ENCODE results near the gene SH2B3.

The SH2B3 gene

GRCh38 chr12:111437816-111438454 lies 32.2 kb downstream of the SH2B3 start:
- no peaks in the 10 kb centered on the region for H3K27me3 ChIP-seq (ENCODE audit: control insufficient read depth, insufficient read depth, low read length)
- no peak overlapping the region for H3K4me3 ChIP-seq (ENCODE audit: low read length)
- H3K36me3 ChIP-seq (ENCODE audit: control insufficient read depth, insufficient read depth, low read length), result no peaks in the 10 kb centered on the region
- H3K9ac ChIP-seq (ENCODE audit: low read length), result no peak overlapping the region
- H3K9me3 ChIP-seq (ENCODE audit: control insufficient read depth, low read length), result no peaks in the 10 kb centered on the region
- H3K4me1 ChIP-seq (ENCODE audit: control insufficient read depth, insufficient read depth, low read length), result peaks cover 23% of the 10 kb centered on the region

- no peak overlapping the region for H3K9ac ChIP-seq (ENCODE audit: low read length)
- H3K4me3 ChIP-seq (ENCODE audit: low read length), result no peak overlapping the region
Observed at GRCh38 chr12:111438481-111438880, 32.8 kb downstream of the SH2B3 start.

DNA sequence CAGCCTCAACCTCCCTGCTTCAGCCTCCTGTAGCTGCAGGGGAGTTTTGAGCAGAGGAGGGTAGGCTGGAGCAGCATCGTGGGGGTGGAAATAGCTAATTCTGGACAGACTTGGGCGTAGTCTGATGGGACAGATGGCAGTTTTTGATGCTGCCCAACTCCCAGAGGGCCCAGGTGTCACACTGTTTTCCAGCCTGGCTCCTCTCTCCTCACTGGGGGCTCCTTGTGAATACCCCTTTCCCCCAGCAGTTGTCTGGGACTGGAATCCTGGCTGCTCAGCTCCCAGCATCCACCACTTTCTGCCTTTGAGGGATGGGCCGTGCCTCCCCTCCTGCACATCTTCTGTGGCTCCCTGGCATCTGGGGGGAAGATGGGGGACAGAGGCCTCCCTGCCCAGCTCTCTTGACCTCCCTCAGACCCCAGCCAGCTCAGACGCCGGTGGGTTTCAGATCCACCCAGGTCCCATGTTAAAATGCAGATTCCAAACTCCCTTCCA lies 34.0 kb downstream of the SH2B3 start:
- H3K36me3 ChIP-seq (ENCODE audit: control insufficient read depth, insufficient read depth, low read length), result peaks cover 3% of the 10 kb centered on the region
- H3K27me3 ChIP-seq (ENCODE audit: control insufficient read depth, insufficient read depth, low read length), result no peaks in the 10 kb centered on the region
- no peak overlapping the region for H3K4me3 ChIP-seq (ENCODE audit: low read length)
- H3K4me1 ChIP-seq (ENCODE audit: control insufficient read depth, insufficient read depth, low read length), result peaks cover 17% of the 10 kb centered on the region
- no peaks in the 10 kb centered on the region for H3K9me3 ChIP-seq (ENCODE audit: control insufficient read depth, low read length)
- no peak overlapping the region for H3K9ac ChIP-seq (ENCODE audit: low read length)

More at GRCh38 chr12:111438481-111438880, 32.8 kb downstream of the SH2B3 start:
- no peaks in the 10 kb centered on the region for H3K36me3 ChIP-seq (ENCODE audit: control insufficient read depth, insufficient read depth, low read length)
- H3K27me3 ChIP-seq (ENCODE audit: control insufficient read depth, insufficient read depth, low read length), result no peaks in the 10 kb centered on the region
- H3K9me3 ChIP-seq (ENCODE audit: control insufficient read depth, low read length), result no peaks in the 10 kb centered on the region
- peaks cover 23% of the 10 kb centered on the region for H3K4me1 ChIP-seq (ENCODE audit: control insufficient read depth, insufficient read depth, low read length)

DNA sequence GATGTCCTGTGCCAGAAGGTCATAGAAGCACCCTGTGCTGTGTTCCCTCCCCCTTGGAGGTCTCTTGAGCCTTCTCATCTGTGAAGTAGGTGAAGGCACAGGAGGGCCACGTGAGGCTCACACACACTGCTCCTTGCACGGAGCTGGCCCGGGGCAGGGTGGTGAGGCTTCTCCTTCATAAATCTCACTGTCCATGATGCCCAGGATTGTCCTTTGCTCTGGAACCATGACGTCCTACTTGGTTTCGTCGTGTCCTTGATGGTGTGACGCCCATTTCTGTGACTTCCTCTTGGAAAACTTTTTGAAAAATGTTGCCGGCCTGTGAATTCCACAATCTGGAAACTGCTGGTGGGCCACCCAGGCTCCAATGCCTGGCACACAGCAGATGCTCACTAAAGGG lies 34.4 kb downstream of the SH2B3 start:
- H3K36me3 ChIP-seq (ENCODE audit: control insufficient read depth, insufficient read depth, low read length), result peaks cover 5% of the 10 kb centered on the region
- peaks cover 14% of the 10 kb centered on the region for H3K4me1 ChIP-seq (ENCODE audit: control insufficient read depth, insufficient read depth, low read length)
- H3K27me3 ChIP-seq (ENCODE audit: control insufficient read depth, insufficient read depth, low read length), result no peaks in the 10 kb centered on the region
- H3K9me3 ChIP-seq (ENCODE audit: control insufficient read depth, low read length), result no peaks in the 10 kb centered on the region
- no peak overlapping the region for H3K9ac ChIP-seq (ENCODE audit: low read length)
- H3K4me3 ChIP-seq (ENCODE audit: low read length), result no peak overlapping the region

DNA sequence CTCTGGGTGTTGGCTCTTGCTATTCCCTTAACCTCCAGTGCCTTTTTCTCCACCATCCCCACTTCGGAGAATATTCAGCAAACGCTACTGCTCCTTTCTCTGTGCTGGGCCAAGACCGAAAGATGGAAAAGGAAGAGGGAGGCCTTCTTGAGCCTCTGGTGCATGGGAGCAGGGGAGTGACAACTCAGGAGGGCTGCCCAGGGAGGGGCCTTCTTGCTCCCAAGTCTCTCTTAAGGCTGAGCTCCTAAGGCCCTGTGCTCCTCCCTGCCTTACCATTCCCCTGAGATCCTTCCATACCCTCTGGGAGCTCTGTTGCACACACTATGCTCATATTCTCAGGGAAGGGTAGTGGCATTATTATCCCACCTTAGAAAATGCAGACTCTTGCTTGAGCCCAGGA lies 34.9 kb downstream of the SH2B3 start:
- Histone ChIP-seq H3K36me3 (ENCODE audit: control insufficient read depth, insufficient read depth, low read length) (peaks cover 5% of the 10 kb centered on the region), H3K9ac (ENCODE audit: low read length) (no peak overlapping the region), H3K4me3 (ENCODE audit: low read length) (no peak overlapping the region), H3K27me3 (ENCODE audit: control insufficient read depth, insufficient read depth, low read length) (no peaks in the 10 kb centered on the region), H3K4me1 (ENCODE audit: control insufficient read depth, insufficient read depth, low read length) (peaks cover 15% of the 10 kb centered on the region), H3K9me3 (ENCODE audit: control insufficient read depth, low read length) (no peaks in the 10 kb centered on the region)

GRCh38 chr12:111441107-111441928 lies 35.6 kb downstream of the SH2B3 start:
- Histone ChIP-seq H3K36me3 (ENCODE audit: control insufficient read depth, insufficient read depth, low read length) (peaks cover 5% of the 10 kb centered on the region), H3K27me3 (ENCODE audit: control insufficient read depth, insufficient read depth, low read length) (no peaks in the 10 kb centered on the region), H3K9ac (ENCODE audit: low read length) (no peak overlapping the region), H3K9me3 (ENCODE audit: control insufficient read depth, low read length) (no peaks in the 10 kb centered on the region), H3K4me1 (ENCODE audit: control insufficient read depth, insufficient read depth, low read length) (peaks cover 20% of the 10 kb centered on the region), H3K4me3 (ENCODE audit: low read length) (no peak overlapping the region)

GRCh38 chr12:111442301-111443045 lies 36.8 kb downstream of the SH2B3 start:
- no peak overlapping the region for H3K4me3 ChIP-seq (ENCODE audit: low read length)
- peaks cover 8% of the 10 kb centered on the region for H3K36me3 ChIP-seq (ENCODE audit: control insufficient read depth, insufficient read depth, low read length)
- no peaks in the 10 kb centered on the region for H3K9me3 ChIP-seq (ENCODE audit: control insufficient read depth, low read length)
- H3K9ac ChIP-seq (ENCODE audit: low read length), result no peak overlapping the region
- H3K4me1 ChIP-seq (ENCODE audit: control insufficient read depth, insufficient read depth, low read length), result peaks cover 26% of the 10 kb centered on the region
- H3K27me3 ChIP-seq (ENCODE audit: control insufficient read depth, insufficient read depth, low read length), result no peaks in the 10 kb centered on the region

GRCh38 chr12:111443086-111443485 lies 37.4 kb downstream of the SH2B3 start:
- Histone ChIP-seq H3K4me3 (ENCODE audit: low read length) (no peak overlapping the region), H3K27me3 (ENCODE audit: control insufficient read depth, insufficient read depth, low read length) (no peaks in the 10 kb centered on the region), H3K4me1 (ENCODE audit: control insufficient read depth, insufficient read depth, low read length) (peaks cover 26% of the 10 kb centered on the region), H3K9me3 (ENCODE audit: control insufficient read depth, low read length) (no peaks in the 10 kb centered on the region), H3K9ac (ENCODE audit: low read length) (no peak overlapping the region), H3K36me3 (ENCODE audit: control insufficient read depth, insufficient read depth, low read length) (peaks cover 15% of the 10 kb centered on the region)

DNA sequence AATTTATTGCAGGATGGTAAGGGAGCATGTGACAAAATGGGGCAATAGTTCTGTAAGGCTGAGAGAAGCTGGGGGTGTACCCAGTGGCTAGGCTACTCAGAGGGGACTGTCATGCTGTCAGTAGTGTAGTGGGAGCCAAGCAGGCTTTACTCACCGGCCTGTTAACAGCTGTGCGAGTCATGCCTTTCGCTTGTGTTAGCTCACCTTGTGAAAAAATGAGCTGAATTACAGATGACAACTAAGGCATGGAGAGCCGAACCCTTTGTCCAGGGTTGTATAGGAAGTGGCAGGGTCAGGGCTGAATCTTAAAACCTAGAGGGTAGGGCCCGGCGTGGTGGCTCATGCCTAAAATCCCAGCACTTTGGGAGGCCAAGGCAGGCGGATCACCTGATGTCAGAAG lies 37.9 kb downstream of the SH2B3 start:
- Histone ChIP-seq H3K27me3 (ENCODE audit: control insufficient read depth, insufficient read depth, low read length) (no peaks in the 10 kb centered on the region), H3K9ac (ENCODE audit: low read length) (no peak overlapping the region), H3K4me1 (ENCODE audit: control insufficient read depth, insufficient read depth, low read length) (peaks cover 26% of the 10 kb centered on the region), H3K4me3 (ENCODE audit: low read length) (no peak overlapping the region), H3K36me3 (ENCODE audit: control insufficient read depth, insufficient read depth, low read length) (peaks cover 18% of the 10 kb centered on the region), H3K9me3 (ENCODE audit: control insufficient read depth, low read length) (no peaks in the 10 kb centered on the region)

DNA sequence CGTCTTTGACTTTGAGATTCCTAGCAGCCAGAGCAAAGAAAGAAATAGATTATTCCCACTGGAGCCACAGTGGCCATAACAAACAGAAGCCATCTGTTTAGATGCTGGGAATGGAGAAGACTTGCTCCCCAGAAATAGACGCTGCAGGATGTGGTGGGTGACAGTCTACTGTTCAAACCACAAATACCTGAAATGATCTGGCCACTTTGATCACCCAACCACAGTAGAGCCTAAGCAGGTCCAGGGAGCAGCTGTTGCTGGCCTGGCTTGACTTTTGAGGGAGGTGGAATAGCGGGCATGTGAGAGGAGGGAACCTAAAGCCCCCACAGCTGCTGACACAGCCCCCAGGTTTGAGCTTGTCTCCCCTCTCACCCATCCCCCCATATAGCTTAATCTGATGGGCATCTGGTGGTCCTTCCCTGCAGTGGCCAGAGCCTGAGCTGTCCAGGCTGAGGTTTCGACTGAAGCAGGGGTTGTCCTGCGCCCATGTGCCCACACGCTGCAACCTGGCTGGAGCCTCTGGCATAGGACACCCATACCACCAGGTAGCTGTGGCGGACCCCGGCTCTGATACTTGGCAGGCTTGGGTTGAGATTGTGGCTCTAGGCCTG lies 38.7 kb downstream of the SH2B3 start:
- Histone ChIP-seq H3K27me3 (ENCODE audit: control insufficient read depth, insufficient read depth, low read length) (no peaks in the 10 kb centered on the region), H3K36me3 (ENCODE audit: control insufficient read depth, insufficient read depth, low read length) (peaks cover 18% of the 10 kb centered on the region), H3K9me3 (ENCODE audit: control insufficient read depth, low read length) (no peaks in the 10 kb centered on the region), H3K4me3 (ENCODE audit: low read length) (no peak overlapping the region), H3K4me1 (ENCODE audit: control insufficient read depth, insufficient read depth, low read length) (peaks cover 26% of the 10 kb centered on the region), H3K9ac (ENCODE audit: low read length) (no peak overlapping the region)

DNA sequence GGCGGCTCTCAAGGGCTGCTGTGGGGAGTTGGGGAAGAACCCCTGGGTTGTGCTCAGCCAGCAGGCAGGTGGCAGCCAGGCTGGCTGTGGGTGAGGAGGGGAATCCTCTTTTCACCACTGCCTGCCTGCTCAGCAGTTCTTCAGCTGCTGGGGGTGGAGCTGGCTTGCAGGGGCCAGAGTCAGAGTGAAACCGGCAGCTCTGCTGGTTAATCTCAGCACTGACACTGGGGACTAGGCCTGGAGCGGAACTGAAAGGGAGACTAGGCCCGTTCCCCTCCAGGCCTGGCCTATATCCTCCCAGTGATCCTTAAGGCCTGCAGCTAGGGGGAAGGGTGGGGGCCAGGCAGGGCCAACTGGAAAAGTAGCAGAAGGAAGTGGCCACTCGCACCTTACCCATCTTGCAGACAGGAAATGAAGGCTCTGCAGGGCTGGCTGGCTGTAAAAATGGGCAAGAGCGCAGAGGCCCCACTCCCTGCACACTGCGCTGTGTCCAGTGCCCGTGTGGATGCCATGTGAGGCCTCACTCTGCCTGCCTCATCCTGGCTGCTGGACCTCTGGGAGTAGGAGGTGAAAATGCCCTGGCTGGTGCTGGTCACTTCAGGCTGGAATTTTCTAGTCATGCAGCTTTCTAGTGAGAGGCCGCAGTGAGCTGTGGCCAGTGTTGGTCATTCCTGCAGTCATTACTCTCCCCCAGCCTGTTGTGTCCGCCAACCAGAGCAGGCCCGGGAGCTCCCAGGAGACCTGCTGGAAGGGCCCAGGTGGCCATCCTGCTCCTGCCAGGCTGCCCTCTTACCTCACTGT lies 39.4 kb downstream of the SH2B3 start:
- no peak overlapping the region for H3K4me3 ChIP-seq (ENCODE audit: low read length)
- H3K9ac ChIP-seq (ENCODE audit: low read length), result no peak overlapping the region
- no peaks in the 10 kb centered on the region for H3K9me3 ChIP-seq (ENCODE audit: control insufficient read depth, low read length)
- H3K27me3 ChIP-seq (ENCODE audit: control insufficient read depth, insufficient read depth, low read length), result no peaks in the 10 kb centered on the region
- peaks cover 18% of the 10 kb centered on the region for H3K36me3 ChIP-seq (ENCODE audit: control insufficient read depth, insufficient read depth, low read length)
- peaks cover 22% of the 10 kb centered on the region for H3K4me1 ChIP-seq (ENCODE audit: control insufficient read depth, insufficient read depth, low read length)
